ENCODE measurements around the gene CYP2W1.

GRCh38 chr7:954330-955238 lies 28.4 kb upstream of the CYP2W1 start, which contains the start of gene ADAP1:
- TF ChIP-seq, protein P1, sequence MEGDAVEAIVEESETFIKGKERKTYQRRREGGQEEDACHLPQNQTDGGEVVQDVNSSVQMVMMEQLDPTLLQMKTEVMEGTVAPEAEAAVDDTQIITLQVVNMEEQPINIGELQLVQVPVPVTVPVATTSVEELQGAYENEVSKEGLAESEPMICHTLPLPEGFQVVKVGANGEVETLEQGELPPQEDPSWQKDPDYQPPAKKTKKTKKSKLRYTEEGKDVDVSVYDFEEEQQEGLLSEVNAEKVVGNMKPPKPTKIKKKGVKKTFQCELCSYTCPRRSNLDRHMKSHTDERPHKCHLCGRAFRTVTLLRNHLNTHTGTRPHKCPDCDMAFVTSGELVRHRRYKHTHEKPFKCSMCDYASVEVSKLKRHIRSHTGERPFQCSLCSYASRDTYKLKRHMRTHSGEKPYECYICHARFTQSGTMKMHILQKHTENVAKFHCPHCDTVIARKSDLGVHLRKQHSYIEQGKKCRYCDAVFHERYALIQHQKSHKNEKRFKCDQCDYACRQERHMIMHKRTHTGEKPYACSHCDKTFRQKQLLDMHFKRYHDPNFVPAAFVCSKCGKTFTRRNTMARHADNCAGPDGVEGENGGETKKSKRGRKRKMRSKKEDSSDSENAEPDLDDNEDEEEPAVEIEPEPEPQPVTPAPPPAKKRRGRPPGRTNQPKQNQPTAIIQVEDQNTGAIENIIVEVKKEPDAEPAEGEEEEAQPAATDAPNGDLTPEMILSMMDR (IDR thresholded peaks at IDR 0.05): peak in 2 of 4 experiments; percentile 43 to 46
- TF ChIP-seq POLR2AphosphoS5 (IDR thresholded peaks at IDR 0.05) (no peak), POLR2A (IDR thresholded peaks at IDR 0.05) (peak in 1 of 2 donors; percentile 46)

All from gastroesophageal sphincter (tissue), 3 donors.